HG02885 (cell line): ENCODE measurements around the gene MYOT.

Experiments
- ATAC-seq: cut with Tn5 transposase; IDR thresholded peaks from one replicate; pipeline ENCODE4 v1.9.1; 2021; ENCODE audit warnings: mild to moderate bottlenecking; ENCODE audit not compliant: unreplicated experiment, poor library complexity

The MYOT gene, protein sequence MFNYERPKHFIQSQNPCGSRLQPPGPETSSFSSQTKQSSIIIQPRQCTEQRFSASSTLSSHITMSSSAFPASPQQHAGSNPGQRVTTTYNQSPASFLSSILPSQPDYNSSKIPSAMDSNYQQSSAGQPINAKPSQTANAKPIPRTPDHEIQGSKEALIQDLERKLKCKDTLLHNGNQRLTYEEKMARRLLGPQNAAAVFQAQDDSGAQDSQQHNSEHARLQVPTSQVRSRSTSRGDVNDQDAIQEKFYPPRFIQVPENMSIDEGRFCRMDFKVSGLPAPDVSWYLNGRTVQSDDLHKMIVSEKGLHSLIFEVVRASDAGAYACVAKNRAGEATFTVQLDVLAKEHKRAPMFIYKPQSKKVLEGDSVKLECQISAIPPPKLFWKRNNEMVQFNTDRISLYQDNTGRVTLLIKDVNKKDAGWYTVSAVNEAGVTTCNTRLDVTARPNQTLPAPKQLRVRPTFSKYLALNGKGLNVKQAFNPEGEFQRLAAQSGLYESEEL

DNA sequence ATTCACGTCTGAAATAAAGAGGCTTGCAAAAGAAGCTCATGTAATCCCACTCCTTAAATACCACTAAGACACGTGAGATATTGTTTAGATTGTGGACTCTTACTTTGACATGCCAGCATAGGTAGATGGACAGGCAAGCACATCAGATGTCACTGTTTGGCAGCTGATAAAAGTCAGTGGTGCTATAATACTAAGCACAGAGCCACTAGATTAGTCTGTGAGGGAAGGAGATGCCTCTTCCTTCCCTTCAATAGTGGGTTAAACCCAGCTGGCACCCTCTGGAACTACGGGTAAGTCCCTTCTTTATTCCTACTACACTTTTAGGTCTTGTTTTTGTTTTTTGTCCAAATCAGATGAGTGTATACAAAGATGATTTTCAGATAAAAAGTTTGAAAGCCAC lies at the start of gene MYOT:
TSS of gene MYOT (plus strand) at position 197 of the 400 bp plus-strand sequence. CDS start 2,792 bp downstream, outside the sequence.
- no peak for ATAC-seq

DNA sequence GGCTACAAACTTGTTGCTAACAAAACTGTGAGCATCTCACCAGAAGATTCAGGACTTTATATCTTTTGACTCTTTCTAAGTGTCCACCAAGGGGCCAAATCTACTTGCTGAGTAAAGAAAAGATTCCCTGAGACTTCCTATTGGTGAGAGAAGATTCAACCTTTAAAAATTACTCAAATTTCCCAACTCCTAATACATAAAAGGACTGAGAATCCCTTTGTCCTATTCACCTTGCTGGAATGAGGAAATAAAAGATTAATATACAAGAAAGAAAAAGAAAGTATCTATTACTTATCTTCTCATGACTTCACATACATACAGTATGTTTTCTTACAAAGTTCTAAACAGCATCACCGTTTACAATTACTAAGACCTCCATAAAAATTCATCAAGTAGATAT lies 47.9 kb upstream of the MYOT start:
- ATAC-seq, result no peak

DNA sequence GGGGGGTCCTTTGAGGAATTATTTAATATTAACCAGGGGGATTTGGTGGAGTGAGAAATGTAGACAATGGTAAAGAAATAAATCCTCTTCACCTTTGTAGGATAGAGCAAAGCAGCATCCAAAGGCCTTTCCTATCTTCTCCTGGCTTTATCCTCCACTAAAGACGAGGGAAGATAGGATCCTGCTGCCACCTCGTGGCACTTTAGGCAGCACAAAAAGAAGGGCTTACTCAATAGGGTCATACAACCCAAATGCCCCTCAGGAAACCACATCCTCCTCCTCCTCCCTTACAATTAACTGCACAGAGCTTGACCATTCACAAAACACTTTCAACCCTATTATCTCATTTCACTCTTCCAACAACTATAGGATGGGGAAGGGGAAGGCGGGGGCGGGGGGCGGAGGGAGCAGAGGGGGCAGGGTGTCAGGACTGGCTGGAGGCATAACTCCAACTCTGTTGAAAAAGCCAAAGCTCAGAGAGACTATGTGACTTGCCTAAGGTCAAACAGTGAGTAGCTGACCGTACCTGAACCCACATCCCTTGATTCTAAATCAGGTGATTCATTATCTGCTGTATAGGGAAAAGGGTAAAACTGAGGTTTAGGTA lies 45.4 kb upstream of the MYOT start:
- no peak for ATAC-seq

DNA sequence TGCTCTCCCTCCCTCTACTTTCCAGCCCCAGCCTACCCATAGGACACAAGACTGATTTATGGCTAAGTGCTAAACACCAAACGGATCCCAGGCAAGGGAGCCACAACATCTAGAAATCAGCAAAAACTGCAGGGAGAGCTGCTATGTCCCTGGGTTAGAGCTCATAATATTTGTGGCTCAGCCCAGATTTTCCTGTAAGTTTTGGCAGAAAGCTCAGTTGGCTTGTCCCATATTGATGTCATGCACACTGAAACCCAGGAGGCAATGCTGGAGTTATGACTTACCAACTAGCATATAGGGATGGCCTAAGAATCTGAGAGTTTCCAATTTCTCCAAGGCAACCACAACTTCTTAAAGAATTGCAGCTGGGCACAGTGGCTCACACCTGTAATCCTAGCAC lies 44.7 kb upstream of the MYOT start:
- no peak for ATAC-seq

DNA sequence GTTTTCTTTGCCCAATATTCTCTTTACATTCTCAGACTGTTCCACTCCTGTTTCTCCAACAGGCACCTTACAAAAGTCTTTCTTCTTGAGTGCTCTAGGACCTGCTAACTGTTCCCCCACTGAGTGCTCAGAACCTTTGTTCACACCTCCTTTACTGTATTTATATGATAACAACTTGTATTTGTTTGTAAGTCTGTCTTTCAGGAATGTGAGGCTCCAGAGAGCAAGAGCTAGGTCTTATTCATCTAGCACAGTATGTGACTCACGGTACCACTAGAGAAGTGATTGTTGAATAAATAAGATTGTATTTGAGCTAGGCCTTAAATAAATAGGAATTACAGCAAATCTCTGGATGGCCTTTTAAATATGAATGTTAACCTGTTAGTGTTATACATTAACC lies 42.5 kb upstream of the MYOT start:
- no peak for ATAC-seq

DNA sequence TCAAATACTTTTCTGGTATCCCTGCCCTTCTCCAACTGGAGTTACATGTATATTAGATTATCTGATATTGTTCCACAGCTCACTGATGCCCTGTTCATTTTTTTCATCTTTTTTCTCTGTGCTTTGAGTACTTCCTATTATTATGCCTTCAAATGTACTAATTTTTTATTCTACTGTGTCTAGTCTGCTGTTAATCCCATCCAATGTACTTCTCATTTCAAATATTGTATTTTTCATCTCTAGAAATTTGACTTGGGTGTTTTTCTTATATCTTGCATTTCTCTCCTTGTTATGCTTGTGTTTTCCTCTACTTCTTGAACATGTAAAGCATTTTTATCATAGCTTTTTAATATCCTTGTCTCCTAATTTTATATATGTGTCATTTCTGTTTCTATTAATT lies 41.6 kb upstream of the MYOT start:
- no peak for ATAC-seq

DNA sequence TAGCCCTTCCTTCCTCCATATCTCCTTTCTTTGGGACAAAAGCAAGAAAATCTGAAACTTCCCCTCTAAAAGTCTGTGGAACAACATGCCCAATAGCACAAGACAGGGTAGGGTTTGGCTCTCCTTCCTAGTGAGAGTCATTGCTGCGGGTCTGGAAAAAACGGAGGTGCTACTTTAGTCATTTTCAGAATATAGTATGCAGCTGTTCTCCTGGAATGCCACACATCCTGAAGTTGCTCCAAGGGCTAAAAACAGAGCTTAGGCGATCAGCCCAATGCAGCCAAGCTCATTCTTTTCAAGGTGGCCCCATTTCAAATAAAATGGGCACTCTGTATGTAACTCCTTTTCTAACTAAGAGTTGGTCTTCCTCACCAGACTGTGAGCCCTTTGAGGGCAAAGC lies 39.5 kb upstream of the MYOT start:
- no peak for ATAC-seq

DNA sequence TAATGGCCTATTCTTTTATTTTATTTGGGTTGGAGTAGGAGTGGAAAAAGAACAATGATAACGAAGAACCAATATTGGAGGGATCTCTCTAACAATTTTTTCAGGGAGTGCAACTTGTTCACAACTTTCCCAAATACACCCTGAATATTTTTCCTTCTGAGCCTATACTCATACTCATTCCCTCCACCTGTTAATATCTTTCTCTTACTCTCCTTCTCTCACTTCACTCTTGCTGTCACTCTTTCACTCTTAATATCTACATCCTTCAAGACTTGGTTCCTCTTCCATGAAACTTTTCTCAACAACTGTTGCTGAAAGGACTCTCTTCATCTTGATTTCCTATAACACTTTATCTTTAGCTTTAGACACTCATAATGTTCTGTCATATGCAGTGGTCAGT lies 39.0 kb upstream of the MYOT start:
- ATAC-seq, result no peak

DNA sequence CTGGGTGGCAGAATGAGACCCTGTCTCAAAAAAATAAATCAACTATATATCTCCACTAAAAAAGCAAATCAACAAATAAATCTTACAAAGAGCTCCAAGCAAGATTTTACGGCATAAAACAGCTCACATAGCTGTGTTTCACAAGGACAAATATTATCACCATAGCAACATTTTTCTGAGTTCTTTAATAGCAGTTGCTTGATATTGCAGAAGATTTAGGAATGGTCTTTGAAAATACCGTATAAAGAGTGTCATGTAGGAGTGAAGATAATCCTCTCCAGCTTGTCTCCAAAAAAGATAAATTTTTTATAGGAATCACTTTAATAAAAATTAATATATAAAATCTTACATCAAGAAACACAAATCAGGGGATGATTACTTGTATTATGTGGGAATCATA lies 36.6 kb upstream of the MYOT start:
- ATAC-seq, result no peak

DNA sequence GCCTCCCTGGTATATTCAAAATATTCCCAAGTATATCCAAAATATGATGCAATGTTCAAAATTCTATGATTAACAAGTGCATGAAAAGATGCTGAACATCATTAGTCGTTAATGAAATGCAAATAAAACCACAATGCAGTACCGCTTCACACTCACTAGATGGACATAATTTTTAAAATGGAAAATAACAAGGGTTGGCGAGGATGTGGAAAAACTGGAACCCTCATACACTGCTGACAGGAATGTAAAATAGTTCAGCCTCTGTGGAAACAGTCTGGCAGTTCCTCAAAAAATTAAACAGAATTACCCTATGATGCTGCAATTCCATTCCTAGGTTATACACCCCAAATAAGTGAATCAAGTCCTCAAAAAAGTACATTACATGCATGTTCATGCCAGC lies 36.1 kb upstream of the MYOT start:
- no peak for ATAC-seq

DNA sequence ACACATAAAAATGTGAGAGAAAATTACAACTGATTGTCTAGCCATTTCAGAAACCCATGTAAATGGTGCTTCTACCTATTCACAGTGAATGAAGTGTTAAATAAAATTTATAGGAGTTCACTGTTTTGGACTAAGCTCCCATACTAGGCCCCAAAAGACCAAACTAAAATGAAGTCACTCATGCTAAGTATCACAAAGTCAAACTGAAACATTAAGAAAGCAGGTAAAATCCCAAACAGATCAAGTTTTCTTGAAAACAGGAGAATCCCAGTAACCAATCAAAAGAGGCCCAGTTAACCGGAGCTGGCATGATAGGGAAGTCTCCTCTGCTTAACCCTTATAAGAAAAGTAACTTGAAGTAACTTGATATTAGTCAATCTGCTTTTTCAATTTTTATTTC lies 35.2 kb upstream of the MYOT start:
- no peak for ATAC-seq

DNA sequence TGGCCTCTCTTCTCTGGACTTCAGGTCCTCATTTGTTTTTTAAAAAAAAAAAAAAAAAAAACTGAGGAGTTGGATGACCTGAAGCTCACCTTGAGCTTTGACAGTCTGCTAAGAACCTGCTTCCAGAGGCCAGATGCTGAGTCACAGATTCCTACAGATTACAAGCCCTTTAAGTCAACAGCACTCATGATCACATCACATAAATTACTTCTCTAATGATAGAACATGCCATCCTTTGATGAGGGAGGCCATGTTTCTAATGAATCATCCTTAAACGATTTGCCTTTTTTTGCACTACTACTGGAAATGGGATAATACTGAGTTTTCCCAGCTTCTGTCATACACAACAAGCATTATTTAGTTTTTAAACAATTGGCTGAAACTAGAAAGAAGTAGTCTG lies 34.2 kb upstream of the MYOT start:
- no peak for ATAC-seq

DNA sequence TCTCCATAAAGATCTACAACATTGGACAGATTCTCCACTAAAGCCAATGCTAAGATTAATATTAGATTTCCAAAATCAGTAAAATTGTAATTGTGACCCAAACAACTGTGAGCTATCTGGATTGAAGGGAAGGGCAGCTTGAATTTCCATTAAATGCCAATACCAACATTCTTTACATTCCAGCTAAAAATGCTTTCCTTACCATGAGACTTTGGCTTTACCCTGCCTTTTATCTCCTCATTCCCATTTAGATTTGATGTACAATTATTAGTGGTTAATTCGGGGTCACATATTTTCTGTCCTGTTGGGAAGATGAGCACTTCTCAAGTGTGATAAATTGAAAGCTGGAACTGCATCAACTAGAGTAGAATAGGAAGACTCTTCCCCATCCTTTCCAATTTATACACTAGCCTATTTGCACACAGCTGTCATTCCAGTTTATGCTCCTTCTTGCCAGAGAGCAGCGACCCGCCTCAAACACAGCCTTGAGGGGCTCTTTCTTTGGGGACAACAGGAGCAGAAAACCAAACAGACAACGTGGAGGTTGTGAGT lies 33.1 kb upstream of the MYOT start:
- no peak for ATAC-seq

DNA sequence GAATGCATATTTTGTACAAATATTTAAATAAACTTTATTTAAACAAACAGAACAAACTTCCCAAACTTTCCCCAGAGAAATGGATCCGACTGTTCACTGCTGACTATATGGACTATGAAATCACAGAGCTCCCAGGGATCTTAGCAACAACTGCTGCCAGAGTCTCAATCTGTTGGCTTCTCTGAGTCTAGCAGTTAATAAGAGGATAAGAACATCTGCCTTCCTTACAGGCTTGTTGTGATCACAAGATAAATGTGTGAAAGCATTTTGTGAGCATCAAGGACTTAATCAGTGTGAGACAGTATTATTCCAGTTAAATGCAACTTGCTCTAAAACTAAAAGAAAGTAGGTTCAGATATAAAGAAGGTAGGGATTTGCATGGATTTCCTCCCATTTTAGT lies 31.4 kb upstream of the MYOT start:
- ATAC-seq, result no peak

DNA sequence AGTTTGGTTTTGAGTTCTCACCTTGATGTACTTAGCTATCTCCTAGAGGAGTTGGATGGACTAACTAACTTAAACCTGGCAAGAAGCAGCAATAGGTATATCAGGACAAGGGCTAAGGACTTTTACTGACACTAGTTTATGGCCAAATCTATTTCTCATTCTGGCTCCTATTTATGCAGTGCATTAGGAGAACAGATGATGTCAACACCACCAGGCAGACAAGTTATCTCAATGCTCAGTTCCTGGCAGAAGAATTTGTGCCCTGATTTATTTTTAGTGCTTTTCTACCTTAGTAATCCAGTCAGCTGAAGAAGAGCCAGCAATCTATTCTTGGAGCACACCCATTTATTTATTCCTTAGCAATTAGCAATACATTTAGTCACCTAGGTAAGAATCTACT lies 30.7 kb upstream of the MYOT start:
- ATAC-seq, result no peak

DNA sequence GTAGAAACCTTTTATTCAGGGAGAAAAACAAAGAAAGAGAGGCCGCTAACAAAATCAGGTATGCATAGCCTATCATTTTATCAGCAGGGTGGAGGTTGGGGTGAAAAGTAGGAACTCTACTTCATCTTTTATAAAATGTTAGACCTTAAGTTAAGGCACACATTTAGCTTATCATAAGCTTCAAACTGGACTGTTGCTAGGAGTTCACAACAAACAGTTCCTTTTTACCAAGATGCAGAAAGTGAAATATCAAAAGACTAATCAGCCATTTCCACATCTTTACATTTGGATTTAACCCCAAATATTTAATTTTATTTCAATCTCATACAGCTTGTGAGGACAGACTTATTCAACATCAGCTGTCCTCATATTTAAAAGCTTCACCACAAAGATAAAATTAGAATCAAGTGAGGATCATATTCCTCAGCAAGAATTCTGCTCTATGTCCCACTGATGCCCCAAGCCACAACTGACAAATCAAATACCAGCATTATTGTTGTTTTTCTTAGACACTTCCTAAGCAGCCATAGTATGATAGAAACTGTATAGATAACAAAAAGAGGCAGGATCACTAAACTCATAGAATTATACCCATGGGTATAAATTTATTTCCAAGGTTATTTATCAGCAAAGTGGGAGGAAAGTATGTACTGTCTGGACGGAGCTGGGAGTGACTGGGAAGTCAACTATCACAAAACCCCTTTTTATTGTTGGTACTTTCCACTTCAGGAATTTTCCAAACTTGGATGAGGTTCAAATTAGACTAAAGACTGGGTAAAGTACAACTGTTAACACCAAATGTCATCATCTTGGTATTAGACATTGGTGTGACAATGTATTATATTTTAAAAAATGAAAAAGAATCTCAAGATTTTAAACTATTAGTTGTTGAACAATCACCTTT lies 29.9 kb upstream of the MYOT start:
- ATAC-seq, result no peak

DNA sequence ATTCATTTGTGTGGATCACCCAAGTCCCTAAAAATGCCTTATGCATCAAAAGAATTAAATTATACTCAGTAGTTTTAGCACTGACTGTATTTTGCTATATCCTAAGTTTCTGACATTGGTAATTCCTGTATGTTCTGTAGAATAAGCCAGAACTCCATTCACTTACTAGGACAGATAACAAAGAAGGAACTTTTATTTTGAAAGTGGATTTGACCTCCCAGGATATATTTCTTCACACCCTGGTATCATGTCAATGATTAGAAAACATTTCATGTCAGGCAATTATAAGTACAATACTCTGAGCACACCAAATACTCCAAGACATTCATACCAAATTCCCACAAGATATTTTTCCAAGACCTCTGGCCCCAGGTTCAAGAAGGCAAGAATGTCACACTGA lies 28.7 kb upstream of the MYOT start:
- no peak for ATAC-seq

DNA sequence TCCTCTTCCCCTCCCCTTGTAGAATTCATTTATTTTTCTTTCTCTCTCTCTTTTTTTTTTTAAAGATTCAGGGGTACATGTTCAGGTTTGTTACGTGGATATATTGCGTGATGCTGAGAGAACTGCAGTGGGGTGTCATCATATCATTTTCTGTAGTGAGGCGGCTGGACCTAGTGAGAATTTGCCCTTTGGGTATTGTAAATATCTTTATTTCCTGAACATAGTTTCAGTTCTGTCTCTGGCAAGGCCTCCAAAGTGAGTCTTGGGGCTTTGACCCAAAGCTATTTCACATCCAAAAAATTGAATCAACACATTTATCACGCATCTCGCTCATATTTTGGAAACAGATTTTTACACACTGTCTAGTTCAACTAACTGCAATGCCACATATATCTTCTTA lies 25.4 kb upstream of the MYOT start:
- no peak for ATAC-seq

DNA sequence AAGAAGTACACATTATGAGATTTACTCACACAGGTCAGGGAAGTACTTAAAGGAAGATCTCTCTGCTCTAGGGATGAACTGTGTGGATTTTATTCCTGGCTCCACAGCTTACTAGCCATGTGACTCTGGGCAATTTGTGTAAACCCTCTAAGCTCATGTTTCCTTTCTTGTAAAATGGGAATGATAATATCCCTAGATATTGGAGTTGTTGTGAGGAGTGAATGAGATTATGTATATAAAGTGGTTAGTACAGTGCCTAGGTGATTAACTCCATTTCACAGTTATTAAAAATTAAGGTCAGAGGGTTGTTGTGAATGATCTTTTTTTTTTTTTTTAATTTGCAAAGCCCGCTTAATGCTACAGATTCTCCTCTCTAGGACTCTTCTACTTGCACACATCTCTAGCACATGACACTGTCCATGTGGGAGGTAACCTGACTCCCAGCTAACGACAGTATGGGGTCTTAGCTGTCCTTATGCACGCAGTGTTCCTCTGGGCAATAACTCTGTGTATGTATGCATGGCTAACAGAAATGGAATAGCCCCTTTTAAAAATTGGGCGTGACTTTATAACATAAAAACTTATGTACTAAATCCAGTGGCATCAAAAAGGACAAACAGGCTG lies 23.9 kb upstream of the MYOT start:
- no peak for ATAC-seq

DNA sequence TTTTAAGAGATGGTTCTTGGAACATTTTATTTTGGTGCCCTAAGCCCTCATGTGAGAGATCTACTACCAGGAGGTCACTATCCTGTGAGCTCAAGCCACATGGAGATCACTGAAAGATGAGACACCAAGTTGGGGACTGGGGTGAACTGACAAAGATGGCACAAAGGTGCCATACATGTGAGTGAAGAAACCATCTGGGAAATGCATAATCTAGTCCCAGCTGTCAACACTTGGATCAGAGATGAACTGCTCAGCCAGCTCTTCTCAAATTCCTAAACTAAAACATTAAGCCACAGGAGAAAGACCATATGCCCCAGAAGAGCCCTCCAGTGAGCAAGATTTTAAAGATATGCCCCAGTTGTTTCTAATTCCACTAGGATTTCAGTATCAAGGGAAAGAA lies 22.2 kb upstream of the MYOT start:
- ATAC-seq, result no peak
